Epithelial cell of esophagus (primary cell): ENCODE data around the gene DDX3X.
"Not testable (repeated sequence)": the region's sequence is repeated elsewhere in the genome, so short reads cannot be mapped to it uniquely, and the experiment has no call there.

Source experiments
- DNase-seq: peaks from one replicate; pipeline ENCODE4 v3.0.0; 2010; ENCODE audit warnings: low read depth
- H3K4me3 ChIP-seq: 2 replicates; pipeline ENCODE4 v1.5.1; 2011; ENCODE audit warnings: mild to moderate bottlenecking, low read length, control low read depth
- TF ChIP-seq, protein P1 (sequence below): IDR thresholded peaks from 2 replicates; pipeline ENCODE4 v1.5.1; 2011; ENCODE audit warnings: low read depth, mild to moderate bottlenecking, low read length, control low read depth, inconsistent platforms; ENCODE audit not compliant: insufficient read depth; ENCODE audit errors: missing control alignments

The DDX3X gene

DNA sequence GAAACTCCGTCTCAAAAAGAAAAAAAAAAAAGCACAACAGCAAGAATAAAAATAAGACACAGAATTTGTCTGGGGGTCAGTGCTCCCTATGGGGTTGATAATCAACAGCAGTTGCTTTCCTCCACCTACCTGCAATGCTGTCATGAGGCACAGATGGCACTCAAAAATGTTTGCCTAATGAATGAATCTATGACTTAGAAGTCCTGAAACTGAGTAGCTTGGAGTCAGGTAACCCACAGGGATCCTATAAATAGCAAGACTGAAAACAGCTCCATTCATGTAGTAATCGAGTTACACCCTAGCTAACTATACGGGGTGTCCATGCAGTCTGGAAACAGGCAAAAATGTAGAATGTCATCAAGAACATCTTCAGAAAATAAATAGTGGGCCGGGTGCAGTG lies 19.8 kb upstream of the DDX3X start:
- TF ChIP-seq, protein P1, sequence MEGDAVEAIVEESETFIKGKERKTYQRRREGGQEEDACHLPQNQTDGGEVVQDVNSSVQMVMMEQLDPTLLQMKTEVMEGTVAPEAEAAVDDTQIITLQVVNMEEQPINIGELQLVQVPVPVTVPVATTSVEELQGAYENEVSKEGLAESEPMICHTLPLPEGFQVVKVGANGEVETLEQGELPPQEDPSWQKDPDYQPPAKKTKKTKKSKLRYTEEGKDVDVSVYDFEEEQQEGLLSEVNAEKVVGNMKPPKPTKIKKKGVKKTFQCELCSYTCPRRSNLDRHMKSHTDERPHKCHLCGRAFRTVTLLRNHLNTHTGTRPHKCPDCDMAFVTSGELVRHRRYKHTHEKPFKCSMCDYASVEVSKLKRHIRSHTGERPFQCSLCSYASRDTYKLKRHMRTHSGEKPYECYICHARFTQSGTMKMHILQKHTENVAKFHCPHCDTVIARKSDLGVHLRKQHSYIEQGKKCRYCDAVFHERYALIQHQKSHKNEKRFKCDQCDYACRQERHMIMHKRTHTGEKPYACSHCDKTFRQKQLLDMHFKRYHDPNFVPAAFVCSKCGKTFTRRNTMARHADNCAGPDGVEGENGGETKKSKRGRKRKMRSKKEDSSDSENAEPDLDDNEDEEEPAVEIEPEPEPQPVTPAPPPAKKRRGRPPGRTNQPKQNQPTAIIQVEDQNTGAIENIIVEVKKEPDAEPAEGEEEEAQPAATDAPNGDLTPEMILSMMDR: no peak
- DNase-seq: no peak
- H3K4me3 ChIP-seq: no peak overlapping the region

DNA sequence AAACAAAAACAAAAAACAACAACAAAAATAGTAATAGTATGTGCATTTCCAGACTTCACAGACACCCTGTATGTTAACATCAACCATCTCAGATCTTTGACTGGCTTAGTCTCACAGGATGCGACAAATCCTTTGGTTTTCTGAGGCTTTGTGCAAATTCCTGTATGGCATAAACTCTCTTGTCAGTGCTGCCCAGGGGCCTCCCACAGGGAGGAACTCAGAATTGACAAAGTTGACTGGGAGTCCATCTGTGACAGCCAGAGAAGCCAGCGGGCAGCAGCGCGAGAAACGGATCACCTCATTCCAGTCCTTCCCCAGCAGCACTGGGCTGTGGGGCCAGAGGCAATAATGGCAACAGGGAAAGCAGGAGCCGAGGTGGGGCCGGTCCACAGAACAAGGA lies 19.1 kb upstream of the DDX3X start:
- no peak overlapping the region for H3K4me3 ChIP-seq
- no peak for DNase-seq
- TF ChIP-seq, protein P1: no peak

DNA sequence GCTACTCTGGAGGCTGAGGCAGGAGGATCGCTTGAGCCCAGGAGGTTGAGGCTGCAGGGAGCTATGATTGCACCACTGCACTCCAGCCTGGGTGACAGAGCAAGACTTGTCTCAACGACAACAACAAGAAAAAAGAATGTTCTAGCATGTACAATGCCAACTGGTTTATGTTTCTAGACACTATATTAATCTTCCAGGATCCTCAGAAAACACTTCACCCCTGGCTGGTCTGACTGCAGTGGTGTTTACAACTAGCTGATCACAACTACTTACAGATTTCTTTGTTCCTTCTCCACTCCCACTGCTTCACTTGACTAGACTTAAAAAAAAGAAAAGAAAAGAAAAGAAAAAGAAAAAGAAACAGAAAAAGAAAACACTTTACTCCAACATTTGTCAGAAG lies 17.7 kb upstream of the DDX3X start:
- DNase-seq, H3K4me3 ChIP-seq: not testable (repeated sequence)

DNA sequence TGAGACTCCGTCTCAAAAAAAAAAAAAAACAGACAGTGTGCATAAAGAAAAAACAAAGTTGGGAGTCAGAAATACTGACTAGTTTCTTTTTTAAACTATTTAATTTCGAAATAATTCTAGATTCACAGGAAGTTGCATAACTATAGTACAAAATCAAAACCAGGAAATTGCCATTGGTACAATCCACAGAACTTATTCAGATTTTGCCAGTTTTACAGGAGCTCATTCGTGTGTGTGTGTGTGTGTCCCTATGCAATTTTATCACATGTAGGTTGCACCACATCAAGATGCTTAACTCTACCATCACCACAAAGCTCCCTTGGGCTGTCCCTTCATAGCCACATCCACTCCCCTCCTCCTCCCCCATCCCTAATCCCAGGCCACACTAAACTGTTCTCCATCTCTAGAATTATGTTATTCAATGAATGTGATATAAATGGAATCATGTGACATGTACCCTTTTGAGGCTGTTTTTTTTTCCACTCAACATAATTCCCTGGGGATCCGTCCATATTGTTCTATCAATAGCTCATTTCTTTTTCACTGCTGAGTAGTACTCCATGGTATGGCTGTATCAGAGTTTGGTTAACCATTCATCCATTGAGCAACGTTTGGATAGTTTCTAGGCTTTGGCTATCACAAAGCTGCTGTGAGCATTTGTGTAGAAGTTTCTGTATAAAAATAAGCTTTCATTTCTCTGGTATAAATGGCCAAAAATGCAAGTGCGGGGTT lies 16.3 kb upstream of the DDX3X start:
- TF ChIP-seq, protein P1: no peak
- no peak overlapping the region for H3K4me3 ChIP-seq
- peak; percentile 25 for DNase-seq

DNA sequence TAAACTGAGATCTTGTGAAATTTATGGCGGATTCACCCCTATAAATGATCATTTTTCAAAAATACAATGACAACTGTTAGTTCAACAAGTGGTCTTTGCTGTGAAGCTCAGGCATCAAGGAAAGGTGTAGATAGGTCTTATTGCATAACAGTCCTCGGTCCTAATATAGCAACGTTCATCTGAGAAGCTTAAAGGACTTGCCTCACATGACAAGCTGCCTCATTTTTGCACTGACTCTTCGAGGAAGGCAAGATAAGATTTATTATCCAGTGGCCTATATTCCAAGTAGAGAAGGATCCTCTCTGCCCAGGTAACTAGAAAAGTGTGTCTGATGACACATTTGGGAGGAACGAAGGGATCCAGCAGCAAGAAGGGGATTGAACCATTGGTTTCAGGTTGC lies 13.6 kb upstream of the DDX3X start:
- TF ChIP-seq, protein P1: no peak
- no peak for DNase-seq
- no peak overlapping the region for H3K4me3 ChIP-seq

DNA sequence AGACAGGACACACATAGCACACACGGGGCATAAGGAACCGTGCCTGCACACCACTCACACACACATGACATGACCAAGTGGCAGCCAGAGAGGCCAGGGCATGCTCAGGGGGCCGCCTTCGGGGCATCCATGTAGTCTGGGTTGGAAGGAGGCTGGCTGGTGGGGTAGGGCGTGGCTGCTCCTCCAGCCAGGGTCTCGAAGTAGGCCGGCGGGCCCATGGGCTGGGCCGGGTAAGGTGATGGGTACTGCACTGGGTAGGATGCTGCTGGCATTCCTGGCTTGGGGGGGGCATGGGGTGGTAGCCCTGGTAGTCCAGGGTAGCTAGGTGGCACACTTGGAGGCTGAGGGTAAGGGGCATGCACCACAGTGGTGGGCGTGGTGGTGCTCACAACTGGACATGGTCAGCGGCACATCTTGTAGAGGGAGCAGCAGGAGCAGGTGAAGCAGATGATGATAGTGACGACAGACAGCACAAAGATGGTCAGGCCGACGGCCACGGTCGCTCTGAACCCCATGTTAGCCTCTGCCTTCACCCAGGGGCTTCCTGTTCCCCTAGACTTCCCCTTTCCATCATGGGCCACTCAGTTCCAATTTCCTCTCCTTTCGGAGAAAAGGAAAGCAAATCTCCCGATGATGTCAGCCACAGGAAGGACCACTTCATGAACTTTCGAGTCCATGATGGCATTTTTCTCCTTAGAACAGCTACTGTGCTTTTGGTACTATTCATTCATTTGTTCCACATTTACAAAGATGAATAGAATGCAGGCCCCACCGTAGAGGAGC lies 10.9 kb upstream of the DDX3X start:
- no peak for DNase-seq
- TF ChIP-seq, protein P1: no peak
- H3K4me3 ChIP-seq: no peak overlapping the region

DNA sequence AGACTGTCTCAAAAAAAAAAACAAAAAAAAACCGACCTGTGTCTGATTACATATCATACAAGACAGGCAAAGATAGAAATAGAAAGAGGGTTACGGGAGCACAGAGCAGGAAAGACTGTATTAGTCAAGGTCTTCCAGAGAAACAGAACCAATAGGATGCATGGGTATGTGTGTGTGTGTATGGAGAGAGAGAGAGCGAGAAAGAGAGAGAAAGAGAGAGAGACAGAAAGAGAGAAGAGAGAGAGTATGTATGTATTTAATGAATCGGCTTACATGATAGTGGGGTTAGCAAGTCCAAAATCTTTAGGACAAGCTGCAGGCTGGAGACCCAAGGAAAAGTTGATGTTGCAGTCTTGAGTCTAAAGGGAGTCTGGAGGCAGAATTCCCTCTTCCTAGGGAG lies 7.5 kb upstream of the DDX3X start:
- no peak for DNase-seq

More for the DNA sequence above, 7.5 kb upstream of the DDX3X start:
- TF ChIP-seq, protein P1: no peak
- H3K4me3 ChIP-seq: no peak overlapping the region
